K562 (cell line): ENCODE data around the gene GPR37. TPM values are rescaled to one million over a fixed set of nuclear protein-coding genes. Genes with fewer than 3 reads are reported as not detected.

Source experiments
- BRD4 ChIP-seq: fragments of 200-600 bp; sonication (generic); IDR thresholded peaks from 2 replicates; pipeline ENCODE4 v1.6.1; 2017; ENCODE audit warnings: inconsistent platforms
- CBFB ChIP-seq: sonication (generic); formaldehyde crosslinking; IDR thresholded peaks from 2 replicates; pipeline ENCODE4 v1.4.0; 2020; ENCODE audit warnings: mild to moderate bottlenecking, missing genetic modification reagents
- ELF1 ChIP-seq: fragments of 200-800 bp; sonication (Bioruptor generic); IDR thresholded peaks from 2 replicates; pipeline ENCODE4 v1.6.1; 2016; ENCODE audit warnings: missing genetic modification characterization, missing compliant biosample characterization
- FOXO4 ChIP-seq: fragments of 450-650 bp; formaldehyde crosslinking; IDR thresholded peaks from 2 replicates; pipeline ENCODE4 v1.4.0; 2020; ENCODE audit warnings: mild to moderate bottlenecking, moderate library complexity
- GATAD2B ChIP-seq: fragments of 450-650 bp; IDR thresholded peaks from 2 replicates; pipeline ENCODE4 v1.6.1; 2017; ENCODE audit warnings: mild to moderate bottlenecking, borderline replicate concordance
- KAT7 ChIP-seq: sonication (generic); formaldehyde crosslinking; IDR thresholded peaks from 2 replicates; pipeline ENCODE4 v1.8.0; 2022; ENCODE audit warnings: missing genetic modification reagents, mild to moderate bottlenecking, borderline replicate concordance
- MXD1 ChIP-seq: fragments of 250-450 bp; sonication (Bioruptor Pico); IDR thresholded peaks from 2 replicates; pipeline ENCODE4 v1.8.0; 2021; ENCODE audit warnings: borderline replicate concordance, mild to moderate bottlenecking, moderate library complexity; ENCODE audit not compliant: poor library complexity, severe bottlenecking
- NCOA6 ChIP-seq: fragments of 450-650 bp; IDR thresholded peaks from 2 replicates; pipeline ENCODE4 v1.6.1; 2017; ENCODE audit warnings: mild to moderate bottlenecking
- NFE2 ChIP-seq: IDR thresholded peaks from 2 replicates; pipeline ENCODE4 v1.6.1; 2014; ENCODE audit warnings: antibody characterized with exemption, low read depth
- POLR2B ChIP-seq: fragments of 450-650 bp; IDR thresholded peaks from 2 replicates; pipeline ENCODE4 v1.6.1; 2018; ENCODE audit warnings: low read depth; ENCODE audit not compliant: partially characterized antibody
- ZBTB2 ChIP-seq: fragments of 450-650 bp; IDR thresholded peaks from 2 replicates; pipeline ENCODE4 v1.6.1; 2016; ENCODE audit warnings: antibody characterized with exemption
- ZBTB40 ChIP-seq, 2 experiments: fragments of 450-650 bp in 1 of 2; sonication (generic) in 1 of 2; formaldehyde crosslinking in 1 of 2; IDR thresholded peaks; 2 replicates each; pipeline versions ENCODE4 v1.7.1 to v1.9.0; 2016 to 2022; ENCODE audit warnings: inconsistent platforms in 1 of 2, mild to moderate bottlenecking in 1 of 2, missing genetic modification reagents in 1 of 2
- ZNF41 ChIP-seq: fragments of 250-450 bp; sonication (Bioruptor Pico); conservative IDR thresholded peaks from 2 replicates; pipeline ENCODE4 v1.4.0; 2020; ENCODE audit warnings: mild to moderate bottlenecking
- ZNF57 ChIP-seq: fragments of 450-650 bp; formaldehyde crosslinking; IDR thresholded peaks from 2 replicates; pipeline ENCODE4 v1.4.0; 2020; ENCODE audit warnings: mild to moderate bottlenecking, moderate library complexity
- polyA plus RNA-seq, 8 experiments: library from polyadenylated mRNA; depleted of rRNA in 4 of 8; stranded (reverse) in 5 of 8; unstranded in 3 of 8; fragments of >200 nt; fragmentation: Nextera tagmentation in 2 of 8; fragmentation: Illumina TruSeq in 1 of 8; extraction: Ambion mirVana in 2 of 8; extraction: Trizol in 1 of 8; gene quantifications; 2 replicates each; pipeline versions ENCODE4 v1.2.1 to v1.2.3, GENCODE V29; 2011 to 2014; ENCODE audit warnings: inconsistent platforms in 1 of 8, missing spikeins in 1 of 8
- total RNA-seq, 7 experiments: library from RNA; depleted of rRNA in 6 of 7; stranded (reverse); fragments of >200 nt in 6 of 7; fragmentation: Illumina TruSeq in 2 of 7; extraction: Trizol in 2 of 7; gene quantifications; 2 replicates each; pipeline versions ENCODE4 v1.2.1 to v1.2.3, GENCODE V29; 2011 to 2021; ENCODE audit warnings: low replicate concordance in 1 of 7

Gene GPR37
- total and polyA plus RNA-seq, 9 of the 15 experiments (the other 6 are each of a cell fraction or from before 2014, with no cell fraction given), result 0.03 TPM; not detected in 8

GRCh38 chr7:124765401-124766352 is at the start of gene GPR37 (continued):
- TF ChIP-seq ZBTB40 (IDR thresholded peaks at IDR 0.05) (peak; percentile 33; the same call in 1 of the 2 replicates), ZBTB40 (CRISPR knock-in tag; IDR thresholded peaks at IDR 0.05) (no peak), ZNF41 (CRISPR knock-in tag) (no peak), NCOA6 (peak; percentile 76; the same call in 1 of the 2 replicates), ELF1 (tag) (no peak), KAT7 (CRISPR knock-in tag) (no peak), BRD4 (no peak), POLR2B (no peak), MXD1 (CRISPR knock-in tag) (no peak), NFE2 (no peak), ZNF57 (CRISPR knock-in tag) (no peak), CBFB (CRISPR knock-in tag) (peak; percentile 21; the same call in 1 of the 2 replicates), ZBTB2 (no peak), FOXO4 (CRISPR knock-in tag) (no peak), GATAD2B (no peak)
